Gastrocnemius medialis (tissue), 4 donors: Measurements from ENCODE around the gene SUPT5H. TPM values are rescaled to one million over a fixed set of nuclear protein-coding genes. Genes with fewer than 3 reads are reported as not detected.
A peak's percentile ranks its signal among the peaks of the same experiment; 100 is the strongest.

Experiments
- ATAC-seq, 2 donors: fragments of 150-250 bp; one replicate each; pipeline ENCODE4 v1.9.1; 2016
- DNase-seq, 2 donors: peaks; one replicate each; pipeline ENCODE4 v3.0.0-alpha.2; 2019
- H3K27ac ChIP-seq, 4 donors: fragments of 200-600 bp; sonication (generic); 1 replicate in 1 of 4; 2 replicates in 3 of 4; pipeline ENCODE4 v1.5.1; 2016 to 2018; ENCODE audit warnings: mild to moderate bottlenecking in 2 of 4, moderate library complexity in 1 of 4
- H3K27me3 ChIP-seq, 3 donors: fragments of 200-600 bp; sonication (generic) in 2 of 3; 1 replicate in 1 of 3; 2 replicates in 2 of 3; pipeline versions ENCODE4 v1.5.1 to v1.6.0; 2016 to 2019; ENCODE audit warnings: mild to moderate bottlenecking in 1 of 3, moderate library complexity in 1 of 3
- H3K36me3 ChIP-seq, 2 donors: fragments of 200-600 bp; sonication (generic) in 1 of 2; one replicate each; pipeline ENCODE4 v1.5.1; 2017 to 2018
- H3K4me1 ChIP-seq, 2 donors: fragments of 200-600 bp; sonication (generic) in 1 of 2; one replicate each; pipeline ENCODE4 v1.5.1; 2016 to 2017; ENCODE audit warnings: mild to moderate bottlenecking in 2 of 2
- H3K4me3 ChIP-seq, 4 donors: fragments of 200-600 bp; sonication (generic) in 3 of 4; 1 replicate in 1 of 4; 2 replicates in 3 of 4; pipeline ENCODE4 v1.5.1; 2016 to 2019; ENCODE audit warnings: mild to moderate bottlenecking in 2 of 4
- H3K9me3 ChIP-seq, 3 donors: fragments of 200-600 bp; sonication (generic) in 2 of 3; 1 replicate in 1 of 3; 2 replicates in 2 of 3; pipeline ENCODE4 v1.5.1; 2016 to 2019
- CTCF ChIP-seq, 5 experiments: fragments of 450-650 bp in 3 of 5; fragments of 200-600 bp in 2 of 5; sonication (generic) in 2 of 5; IDR thresholded peaks in 4 of 5; conservative IDR thresholded peaks in 1 of 5; 1 replicate in 4 of 5; 2 replicates in 1 of 5; pipeline ENCODE4 v1.5.1; 2016 to 2019; ENCODE audit warnings: antibody characterized with exemption in 5 of 5, mild to moderate bottlenecking in 3 of 5, moderate library complexity in 3 of 5
- POLR2A ChIP-seq, 2 donors: fragments of 450-650 bp; IDR thresholded peaks; one replicate each; pipeline ENCODE4 v1.6.1; 2017; ENCODE audit warnings: antibody characterized with exemption in 2 of 2, mild to moderate bottlenecking in 2 of 2, moderate library complexity in 2 of 2
- in situ Hi-C, 4 donors: fragments of 200-750 bp; cut with MboI; loops; one replicate each; pipeline versions ENCODE4 v1.15.0 to v1.8.0; 2017; ENCODE audit warnings: low sequenced_read_pairs in 4 of 4
- intact Hi-C: fragments of 100-400 bp; cut with DNase I; formaldehyde crosslinking; loops from one replicate; pipeline ENCODE4 v1.15.1; 2023; ENCODE audit warnings: low total_unique reads
- total RNA-seq, 4 donors: library from RNA; depleted of rRNA; stranded (reverse); fragments of >200 nt; gene quantifications; one replicate each; pipeline versions ENCODE4 v1.1.0 to v1.2.3, GENCODE V29; 2016

SUPT5H gene
- total RNA-seq, 4 donors from 2014 or later = 60.7 to 148 (median 108) TPM

DNA sequence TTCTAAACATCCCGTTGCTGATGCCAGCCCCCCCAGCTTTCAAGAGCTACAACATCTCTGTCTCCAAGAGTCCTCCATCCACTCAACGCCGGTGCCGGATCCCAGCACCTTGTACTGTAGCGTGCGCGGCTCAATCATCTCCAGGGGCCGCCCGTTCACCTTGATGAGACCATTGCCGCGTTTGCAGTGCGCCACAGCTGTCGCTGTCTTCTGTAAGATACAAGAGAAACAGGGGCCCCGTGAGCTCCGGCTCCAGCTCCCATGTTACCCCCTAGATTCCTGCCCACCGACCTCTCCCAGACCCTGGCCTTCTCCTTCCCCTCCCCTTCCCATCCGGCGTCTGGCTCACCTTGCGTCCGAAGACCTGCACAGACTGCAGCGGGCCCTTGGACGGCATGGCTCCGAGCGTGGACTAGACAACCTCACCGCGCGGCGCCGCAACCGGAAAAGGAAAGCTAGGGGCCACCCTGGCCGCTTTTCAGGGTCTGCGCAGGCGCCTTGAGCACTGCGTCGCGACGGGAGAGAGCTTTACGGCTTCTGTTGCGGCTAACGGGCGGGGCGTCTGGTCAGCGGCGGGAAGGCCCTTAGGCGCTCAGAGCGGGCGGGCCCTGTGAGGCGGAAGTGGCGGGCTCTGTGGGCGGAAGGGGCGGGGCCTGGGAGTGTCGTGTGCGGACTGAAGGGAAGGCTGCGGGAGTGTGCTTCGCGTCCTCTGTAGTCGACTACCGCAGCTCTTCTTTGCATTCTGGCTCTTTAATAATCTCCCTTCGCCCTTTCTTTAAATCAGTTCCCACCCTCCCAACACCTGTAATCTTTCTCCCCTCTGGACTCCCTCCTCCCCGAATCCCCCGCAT lies 9.7 kb upstream of the SUPT5H start, which contains the start of gene RPS16:
Gene RPS16 (minus strand): TSS at position 451 of the 851 bp plus-strand sequence. CDS start 54 bp downstream, at position 397.
- TF ChIP-seq POLR2A (IDR thresholded peaks at IDR 0.05) (peak; percentile 98 to 99), CTCF (IDR thresholded peaks at IDR 0.05 in 4 of 5, conservative IDR thresholded peaks at IDR 0.05 in 1 of 5) (peak in 1 of 5 experiments; percentile 19)
- DNase-seq = peak; percentile 98 to 99
- intact Hi-C loops (loop anchor here (1.0 to 2.0 kb wide), 3 partner anchors 10 to 97 kb away; partner anchors contain the start of genes EID2B, PLEKHG2 and SUPT5H), in situ Hi-C loops (loop anchor here in 2 of 4 donors (5.0 to 25.0 kb wide), 3 partner anchors 97 to 402 kb away; partner anchors contain the start of genes DYRK1B (in 2 of the 2), EID2B (in 2 of the 2), FBL (in 2 of the 2) and EID2 (in 1 of the 2))
- H3K4me1 ChIP-seq = peaks cover 22 to 28% of the 10 kb centered on the region in 2 donors
- peak; percentile 96 for ATAC-seq
- peak within 1 kb of the TSS; percentile 77 to 99 (median 91) for H3K4me3 ChIP-seq
- H3K27ac ChIP-seq = peak within 1 kb of the TSS; percentile 86 to 95 (median 90)
- H3K36me3 ChIP-seq = peaks cover 4 to 32% of the 10 kb centered on the region in 2 donors
- H3K27me3 ChIP-seq = no peaks in the 10 kb centered on the region
- H3K9me3 ChIP-seq = no peaks in the 10 kb centered on the region

DNA sequence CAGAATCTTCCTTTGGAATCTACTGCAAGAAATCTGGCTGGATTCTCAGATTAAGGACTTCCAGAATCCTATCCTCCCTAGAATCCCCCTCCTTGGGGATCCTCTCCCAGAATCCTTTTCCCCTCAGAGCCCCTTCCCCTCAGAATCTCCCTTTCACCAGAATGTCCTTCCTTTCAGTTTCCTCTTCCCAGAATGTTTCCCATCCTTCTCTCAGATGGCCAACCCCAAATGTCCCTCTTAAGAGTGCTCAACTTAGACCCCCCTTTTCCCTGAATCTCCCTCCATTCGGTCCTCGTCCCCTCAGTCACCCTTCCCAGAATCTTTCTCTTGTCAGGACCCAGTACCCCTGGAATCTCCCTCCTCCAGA lies 9.0 kb upstream of the SUPT5H start:
- intact Hi-C loops (loop anchor here (1.0 to 2.0 kb wide), 2 partner anchors 9 to 96 kb away; partner anchors contain the start of genes EID2B and SUPT5H), in situ Hi-C loops (loop anchor here in 2 of 4 donors (5.0 to 25.0 kb wide), 3 partner anchors 96 to 401 kb away; partner anchors contain the start of genes DYRK1B (in 2 of the 2), EID2B (in 2 of the 2), FBL (in 2 of the 2) and EID2 (in 1 of the 2))
- H3K9me3 ChIP-seq = no peaks in the 10 kb centered on the region
- peak overlapping the region; percentile 56 to 99 (median 91) for H3K4me3 ChIP-seq
- peaks cover 4 to 32% of the 10 kb centered on the region in 2 donors for H3K36me3 ChIP-seq
- DNase-seq (no peak), ATAC-seq (peak in 1 of 2 donors; percentile 8)
- H3K27me3 ChIP-seq = no peaks in the 10 kb centered on the region
- TF ChIP-seq CTCF (IDR thresholded peaks at IDR 0.05 in 4 of 5, conservative IDR thresholded peaks at IDR 0.05 in 1 of 5) = no peak
- H3K4me1 ChIP-seq = peaks cover 22 to 28% of the 10 kb centered on the region in 2 donors
- H3K27ac ChIP-seq = peak overlapping the region; percentile 84 to 95 (median 90)

DNA sequence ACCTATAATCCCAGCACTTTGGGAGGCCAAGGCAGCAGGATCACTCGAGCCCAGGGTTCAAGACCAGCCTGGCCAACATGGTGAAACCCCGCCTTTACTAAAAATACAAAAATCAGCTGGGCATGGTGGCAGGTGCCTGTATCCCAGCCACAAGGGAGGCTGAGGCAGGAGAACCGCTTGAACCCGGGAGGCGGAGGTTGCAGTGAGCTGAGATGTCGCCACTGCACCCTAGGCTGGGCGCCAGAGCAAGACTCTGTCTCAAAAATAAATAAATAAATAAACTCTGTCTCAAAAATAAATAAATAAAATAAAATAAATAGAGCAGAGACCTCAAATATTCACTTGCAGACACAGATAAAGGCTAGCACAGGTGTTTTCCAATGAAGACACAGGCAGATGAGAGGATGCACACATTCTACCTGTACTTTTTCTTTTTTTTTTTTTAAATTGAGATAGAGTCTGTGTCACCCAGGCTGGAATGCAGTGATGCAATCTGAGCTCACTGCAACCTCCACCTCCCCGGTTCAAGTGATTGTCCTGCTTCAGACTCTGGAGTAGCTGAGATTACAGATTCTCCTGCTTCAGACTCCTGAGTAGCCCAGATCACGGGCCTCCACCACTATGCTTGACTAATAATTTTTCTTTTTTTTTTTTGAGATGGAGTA lies 7.0 kb upstream of the SUPT5H start:
- no peak overlapping the region for H3K27ac ChIP-seq
- H3K27me3 ChIP-seq = no peaks in the 10 kb centered on the region
- peaks cover 0 to 13% of the 10 kb centered on the region in 2 donors for H3K36me3 ChIP-seq
- intact Hi-C loops = no loop called here
- no peak overlapping the region for H3K4me3 ChIP-seq
- peaks cover 22 to 28% of the 10 kb centered on the region in 2 donors for H3K4me1 ChIP-seq
- no peak for TF ChIP-seq POLR2A (IDR thresholded peaks at IDR 0.05)
- DNase-seq (no peak), ATAC-seq (no peak)
- no peaks in the 10 kb centered on the region for H3K9me3 ChIP-seq
- in situ Hi-C loops = loop anchor here in 2 of 4 donors (5.0 to 25.0 kb wide), 3 partner anchors 94 to 399 kb away; partner anchors contain the start of genes DYRK1B (in 2 of the 2), EID2B (in 2 of the 2), FBL (in 2 of the 2) and EID2 (in 1 of the 2)

GRCh38 chr19:39444598-39445195 lies 685 bp upstream of the SUPT5H start:
- Histone ChIP-seq H3K36me3 (peaks cover 0 to 4% of the 10 kb centered on the region in 2 donors), H3K9me3 (no peaks in the 10 kb centered on the region), H3K4me3 (peak overlapping the region; percentile 74 to 99 (median 86)), H3K4me1 (peaks cover 14 to 29% of the 10 kb centered on the region in 2 donors), H3K27ac (peak overlapping the region; percentile 89 to 98 (median 94)), H3K27me3 (no peaks in the 10 kb centered on the region)
- intact Hi-C loops (loop anchor here (1.0 to 10.0 kb wide), 6 partner anchors 8 to 230 kb away; partner anchors contain the start of genes PLEKHG2 and SAMD4B), in situ Hi-C loops (loop anchor here in 2 of 4 donors (25.0 kb wide), 2 partner anchors 93 to 393 kb away; partner anchors contain the start of genes DYRK1B (in 2 of the 2), FBL (in 2 of the 2), EID2 (in 1 of the 2) and EID2B (in 1 of the 2))
- no peak for DNase-seq
- ATAC-seq = no peak
- TF ChIP-seq CTCF (IDR thresholded peaks at IDR 0.05 in 4 of 5, conservative IDR thresholded peaks at IDR 0.05 in 1 of 5) (no peak), POLR2A (IDR thresholded peaks at IDR 0.05) (no peak)
